Ishikawa (cell line): Measurements from ENCODE around the gene CAMTA1.

Experiments
- CEBPB ChIP-seq: IDR thresholded peaks from 2 replicates; pipeline ENCODE4 v1.6.1; 2012
- CREB1 ChIP-seq: IDR thresholded peaks from 2 replicates; pipeline ENCODE4 v1.6.1; 2012; ENCODE audit warnings: low read depth
- EGR1 ChIP-seq: IDR thresholded peaks from 2 replicates; pipeline ENCODE4 v1.6.1; 2012
- EP300 ChIP-seq: IDR thresholded peaks from 2 replicates; pipeline ENCODE4 v1.6.1; 2012; ENCODE audit warnings: borderline replicate concordance
- FOXM1 ChIP-seq: IDR thresholded peaks from 2 replicates; pipeline ENCODE4 v1.6.1; 2012; ENCODE audit warnings: low read depth, borderline replicate concordance
- NFIC ChIP-seq: IDR thresholded peaks from 2 replicates; pipeline ENCODE4 v1.6.1; 2012
- RAD21 ChIP-seq: IDR thresholded peaks from 2 replicates; pipeline ENCODE4 v1.6.1; 2012; ENCODE audit warnings: low read depth
- TAF1 ChIP-seq: IDR thresholded peaks from 2 replicates; pipeline ENCODE4 v1.6.1; 2012; ENCODE audit warnings: low read depth, mild to moderate bottlenecking
- TCF12 ChIP-seq: IDR thresholded peaks from 2 replicates; pipeline ENCODE4 v1.6.1; 2012; ENCODE audit warnings: low read depth
- TEAD4 ChIP-seq: IDR thresholded peaks from 2 replicates; pipeline ENCODE4 v1.6.1; 2012
- YY1 ChIP-seq: IDR thresholded peaks from 2 replicates; pipeline ENCODE4 v1.6.1; 2012; ENCODE audit warnings: low read depth
- ZBTB7A ChIP-seq: IDR thresholded peaks from 2 replicates; pipeline ENCODE4 v1.6.1; 2012; ENCODE audit warnings: low read depth
- TF ChIP-seq, protein P1 (sequence below): IDR thresholded peaks from 2 replicates; pipeline ENCODE4 v1.6.1; 2012
- TF ChIP-seq, protein P2 (sequence below): IDR thresholded peaks from 2 replicates; pipeline ENCODE4 v1.6.1; 2012; ENCODE audit warnings: low read depth, mild to moderate bottlenecking
- TF ChIP-seq, protein P3 (sequence below): IDR thresholded peaks from 2 replicates; pipeline ENCODE4 v1.6.1; 2012

Gene CAMTA1

DNA sequence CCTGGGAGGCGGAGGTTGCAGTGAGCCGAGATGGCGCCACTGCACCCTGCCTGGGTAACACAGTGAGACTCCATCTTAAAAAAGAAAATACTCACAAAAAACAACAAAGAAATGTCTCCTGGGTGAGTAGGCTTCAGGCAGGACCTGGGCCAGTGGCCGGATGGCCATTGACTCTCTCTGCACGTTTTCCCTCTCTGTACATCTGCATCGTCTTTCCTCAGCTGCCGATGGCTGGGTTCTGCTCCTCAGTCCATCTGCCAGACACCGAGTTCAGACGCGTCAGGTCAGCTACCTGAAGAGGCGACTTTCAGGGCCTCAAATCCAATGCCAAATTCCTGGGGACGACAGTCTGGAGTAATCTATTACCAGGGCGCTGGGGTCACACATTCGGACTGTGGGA, 199.3 kb downstream of the CAMTA1 start:
- TF ChIP-seq ZBTB7A (no peak), TCF12 (no peak), YY1 (no peak), EP300 (no peak), CEBPB (no peak), NFIC (no peak), CREB1 (no peak), TAF1 (no peak)
- TF ChIP-seq, protein P1, sequence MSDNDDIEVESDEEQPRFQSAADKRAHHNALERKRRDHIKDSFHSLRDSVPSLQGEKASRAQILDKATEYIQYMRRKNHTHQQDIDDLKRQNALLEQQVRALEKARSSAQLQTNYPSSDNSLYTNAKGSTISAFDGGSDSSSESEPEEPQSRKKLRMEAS, result no peak
- TF ChIP-seq, protein P2, sequence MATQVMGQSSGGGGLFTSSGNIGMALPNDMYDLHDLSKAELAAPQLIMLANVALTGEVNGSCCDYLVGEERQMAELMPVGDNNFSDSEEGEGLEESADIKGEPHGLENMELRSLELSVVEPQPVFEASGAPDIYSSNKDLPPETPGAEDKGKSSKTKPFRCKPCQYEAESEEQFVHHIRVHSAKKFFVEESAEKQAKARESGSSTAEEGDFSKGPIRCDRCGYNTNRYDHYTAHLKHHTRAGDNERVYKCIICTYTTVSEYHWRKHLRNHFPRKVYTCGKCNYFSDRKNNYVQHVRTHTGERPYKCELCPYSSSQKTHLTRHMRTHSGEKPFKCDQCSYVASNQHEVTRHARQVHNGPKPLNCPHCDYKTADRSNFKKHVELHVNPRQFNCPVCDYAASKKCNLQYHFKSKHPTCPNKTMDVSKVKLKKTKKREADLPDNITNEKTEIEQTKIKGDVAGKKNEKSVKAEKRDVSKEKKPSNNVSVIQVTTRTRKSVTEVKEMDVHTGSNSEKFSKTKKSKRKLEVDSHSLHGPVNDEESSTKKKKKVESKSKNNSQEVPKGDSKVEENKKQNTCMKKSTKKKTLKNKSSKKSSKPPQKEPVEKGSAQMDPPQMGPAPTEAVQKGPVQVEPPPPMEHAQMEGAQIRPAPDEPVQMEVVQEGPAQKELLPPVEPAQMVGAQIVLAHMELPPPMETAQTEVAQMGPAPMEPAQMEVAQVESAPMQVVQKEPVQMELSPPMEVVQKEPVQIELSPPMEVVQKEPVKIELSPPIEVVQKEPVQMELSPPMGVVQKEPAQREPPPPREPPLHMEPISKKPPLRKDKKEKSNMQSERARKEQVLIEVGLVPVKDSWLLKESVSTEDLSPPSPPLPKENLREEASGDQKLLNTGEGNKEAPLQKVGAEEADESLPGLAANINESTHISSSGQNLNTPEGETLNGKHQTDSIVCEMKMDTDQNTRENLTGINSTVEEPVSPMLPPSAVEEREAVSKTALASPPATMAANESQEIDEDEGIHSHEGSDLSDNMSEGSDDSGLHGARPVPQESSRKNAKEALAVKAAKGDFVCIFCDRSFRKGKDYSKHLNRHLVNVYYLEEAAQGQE, result no peak

DNA sequence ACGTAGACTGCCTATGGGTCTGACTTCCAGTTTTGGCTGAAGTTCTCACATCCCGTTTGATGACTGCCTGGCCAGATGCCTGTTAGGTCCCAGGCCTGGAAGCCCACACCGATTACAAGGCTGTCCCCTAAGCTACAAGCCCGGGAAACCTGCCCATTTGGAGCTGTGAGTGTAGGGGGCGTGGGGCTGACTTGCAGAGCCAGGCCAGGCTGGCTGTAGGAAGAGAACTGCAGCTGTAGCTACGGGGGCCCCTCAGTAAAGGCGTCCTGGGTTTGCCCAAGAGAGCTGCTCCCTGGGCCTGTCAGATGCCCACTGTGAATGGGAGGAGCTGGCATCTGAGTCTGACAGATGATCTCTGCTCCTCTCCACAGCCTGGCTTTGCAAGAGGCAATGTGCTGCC, 199.7 kb downstream of the CAMTA1 start:
- TF ChIP-seq TAF1 (no peak), TEAD4 (no peak), TCF12 (no peak), NFIC (no peak), EP300 (no peak), CREB1 (no peak), FOXM1 (no peak), CEBPB (no peak), EGR1 (no peak), RAD21 (no peak), YY1 (no peak), ZBTB7A (no peak)
- TF ChIP-seq, protein P2, result no peak
- TF ChIP-seq, protein P3, sequence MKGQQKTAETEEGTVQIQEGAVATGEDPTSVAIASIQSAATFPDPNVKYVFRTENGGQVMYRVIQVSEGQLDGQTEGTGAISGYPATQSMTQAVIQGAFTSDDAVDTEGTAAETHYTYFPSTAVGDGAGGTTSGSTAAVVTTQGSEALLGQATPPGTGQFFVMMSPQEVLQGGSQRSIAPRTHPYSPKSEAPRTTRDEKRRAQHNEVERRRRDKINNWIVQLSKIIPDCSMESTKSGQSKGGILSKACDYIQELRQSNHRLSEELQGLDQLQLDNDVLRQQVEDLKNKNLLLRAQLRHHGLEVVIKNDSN, result no peak
- TF ChIP-seq, protein P1, result no peak

DNA sequence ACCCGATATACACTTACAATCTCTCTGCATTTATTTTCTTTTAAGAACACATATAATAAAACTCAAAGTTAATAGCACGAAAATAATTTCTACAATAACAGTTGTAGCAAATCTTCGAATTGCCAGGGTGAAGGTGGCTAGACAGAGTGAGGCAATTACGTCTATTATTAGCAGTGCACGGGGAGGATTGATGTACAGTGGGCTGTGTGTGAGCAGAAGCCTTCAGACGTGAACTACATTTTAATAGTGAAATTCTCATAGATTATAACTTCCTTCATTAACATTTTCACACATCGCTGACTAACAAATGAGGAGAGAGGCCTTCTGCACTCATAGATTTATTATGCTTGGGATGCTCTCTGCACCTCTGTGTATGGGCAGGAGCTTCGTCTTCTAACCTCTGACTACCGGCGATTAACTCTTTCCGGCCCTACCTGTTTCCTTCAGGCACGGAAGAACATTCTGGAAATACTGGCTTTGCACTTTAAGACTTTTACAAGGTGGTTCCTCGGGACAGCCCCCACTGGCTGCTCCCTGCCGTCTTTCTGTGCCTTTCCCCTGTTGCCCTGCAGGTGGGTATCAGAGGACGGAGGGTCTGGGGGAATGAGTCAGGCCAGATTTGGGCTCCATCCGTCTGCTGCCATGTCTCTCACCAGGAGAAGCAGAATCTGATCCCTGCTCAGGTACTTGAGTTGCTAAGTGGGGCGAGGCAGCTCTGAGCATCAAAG, 200.5 kb downstream of the CAMTA1 start:
- TF ChIP-seq, protein P3, result no peak
- TF ChIP-seq, protein P2, result no peak
- TF ChIP-seq TCF12 (no peak), FOXM1 (no peak), CEBPB (no peak), YY1 (no peak), ZBTB7A (no peak), EGR1 (no peak), TEAD4 (no peak)
- TF ChIP-seq, protein P1, result no peak

DNA sequence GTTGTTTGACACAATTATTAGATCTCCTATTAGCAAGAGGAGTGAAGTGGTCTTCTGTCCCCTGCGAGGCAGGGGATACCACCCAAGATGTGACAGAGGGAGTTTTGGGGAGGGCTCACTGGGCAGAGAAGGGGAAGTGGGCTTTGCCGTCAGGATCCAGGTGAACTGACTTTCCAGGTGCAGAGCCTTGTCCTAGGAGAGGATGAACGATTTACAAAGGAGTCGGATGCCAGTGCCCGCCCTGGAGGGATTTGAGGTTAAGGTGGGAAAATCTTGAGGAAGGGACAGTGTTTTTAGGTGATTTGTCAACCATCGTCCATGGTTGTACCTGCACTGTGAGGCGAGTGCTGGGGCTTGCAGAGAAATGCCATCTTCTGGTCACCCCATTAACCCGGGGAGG, 201.0 kb downstream of the CAMTA1 start:
- TF ChIP-seq FOXM1, result no peak
- no peak for TF ChIP-seq EP300

DNA sequence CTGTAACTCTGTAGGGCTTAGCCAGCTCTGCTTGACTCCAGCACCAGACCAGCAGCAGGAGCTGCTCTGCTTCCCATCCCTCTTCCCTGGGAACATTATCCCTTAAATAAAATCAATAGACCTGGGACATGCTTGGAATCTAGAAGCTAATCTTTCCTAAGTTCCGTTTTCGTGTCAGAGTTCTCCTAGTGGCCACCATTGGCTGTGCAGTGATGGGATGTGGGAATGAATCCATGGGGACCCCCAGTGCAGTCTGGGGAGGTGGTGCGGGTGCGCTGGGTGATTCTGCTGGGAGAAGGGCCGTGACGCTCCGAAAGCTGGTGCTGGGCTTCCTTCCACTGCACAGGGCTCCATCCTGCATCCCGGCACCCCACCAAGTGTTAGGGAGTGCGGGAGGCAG, 202.7 kb downstream of the CAMTA1 start:
- TF ChIP-seq, protein P2, result no peak
- no peak for TF ChIP-seq TAF1
- no peak for TF ChIP-seq ZBTB7A
- TF ChIP-seq CEBPB, result no peak
- TF ChIP-seq TCF12, result no peak
- TF ChIP-seq, protein P3, result no peak
- no peak for TF ChIP-seq FOXM1
- no peak for TF ChIP-seq EP300
- TF ChIP-seq RAD21, result no peak
- TF ChIP-seq, protein P1, result no peak
- TF ChIP-seq TEAD4, result no peak
